ENCODE results near the gene FN3K.

The FN3K gene

GRCh38 chr17:82797061-82797460, 61.6 kb downstream of the FN3K start:
- no peak for DNase-seq

- DNase-seq = no peak
Observed at GRCh38 chr17:82798752-82799151, 63.3 kb downstream of the FN3K start.

- DNase-seq = no peak
Observed at GRCh38 chr17:82799591-82799990, 64.2 kb downstream of the FN3K start.
